ENCODE measurements around the gene NR2E3.

The NR2E3 gene

DNA sequence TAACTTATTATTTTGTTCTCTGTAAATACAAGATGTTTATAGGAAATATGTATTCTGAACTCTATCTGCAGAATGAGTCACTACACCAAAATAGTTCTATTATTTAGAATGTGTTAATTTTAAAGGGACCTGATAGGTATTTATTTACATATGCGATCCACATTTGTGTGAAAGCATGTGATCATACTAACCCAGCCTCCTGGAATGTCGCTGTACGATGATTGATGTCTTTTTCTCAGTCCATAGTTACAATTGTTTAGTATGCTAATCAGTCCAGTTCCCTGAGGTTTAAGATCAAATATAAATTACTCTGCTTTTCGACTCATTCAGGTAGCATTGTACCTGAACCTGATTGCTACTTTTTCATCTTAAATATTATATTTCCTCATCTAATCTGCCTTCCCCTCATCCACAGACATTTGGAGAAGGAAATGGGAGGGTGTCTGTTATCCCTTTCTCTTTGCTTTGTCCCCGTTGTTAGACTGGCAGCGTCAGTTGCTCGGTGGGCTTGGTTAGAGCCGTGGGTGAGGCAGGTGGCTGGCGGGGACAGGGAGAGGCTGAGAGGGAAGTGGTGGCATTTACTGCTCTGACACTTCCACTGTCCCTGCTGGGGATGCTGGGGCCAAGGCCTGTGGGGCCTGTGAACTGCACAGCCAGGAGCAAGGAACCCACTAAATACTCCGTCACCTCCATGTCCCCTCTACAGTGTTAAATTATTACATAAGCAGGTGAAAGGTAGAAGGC is 27.8 kb upstream of the NR2E3 start:
- Histone ChIP-seq H3K4me3 (ENCODE audit: low read depth in 1 of 2, low read length in 2 of 2) (no peak overlapping the region), H3K36me3 (ENCODE audit: insufficient read depth, low read length) (no peaks in the 10 kb centered on the region), H3K9me3 (ENCODE audit: insufficient read depth, low read length, severe bottlenecking) (no peaks in the 10 kb centered on the region), H3K27me3 (ENCODE audit: insufficient read depth, low read length, poor library complexity) (peaks cover 2% of the 10 kb centered on the region), H3K4me2 (ENCODE audit: insufficient read depth, low read length) (no peak overlapping the region), H3K27ac (ENCODE audit: low read length) (no peak overlapping the region), H4K20me1 (ENCODE audit: insufficient read depth, low read length) (no peaks in the 10 kb centered on the region), H2AFZ (ENCODE audit: low read depth, low read length) (no peak overlapping the region), H3K4me1 (ENCODE audit: insufficient read depth, low read length) (no peaks in the 10 kb centered on the region), H3K9ac (ENCODE audit: low read depth, low read length) (no peak overlapping the region), H3K79me2 (ENCODE audit: insufficient read depth, low read length) (no peaks in the 10 kb centered on the region)
- TF ChIP-seq EZH2 (IDR thresholded peaks at IDR 0.05; ENCODE audit: borderline replicate concordance, low read depth, low read length, severe bottlenecking), result no peak
- TF ChIP-seq CTCF (IDR thresholded peaks at IDR 0.05; ENCODE audit: borderline replicate concordance, extremely low read depth, low read length, poor library complexity, severe bottlenecking), result no peak
- DNase-seq, result no peak
- no peak for ATAC-seq (ENCODE audit: insufficient read depth, low read depth)

DNA sequence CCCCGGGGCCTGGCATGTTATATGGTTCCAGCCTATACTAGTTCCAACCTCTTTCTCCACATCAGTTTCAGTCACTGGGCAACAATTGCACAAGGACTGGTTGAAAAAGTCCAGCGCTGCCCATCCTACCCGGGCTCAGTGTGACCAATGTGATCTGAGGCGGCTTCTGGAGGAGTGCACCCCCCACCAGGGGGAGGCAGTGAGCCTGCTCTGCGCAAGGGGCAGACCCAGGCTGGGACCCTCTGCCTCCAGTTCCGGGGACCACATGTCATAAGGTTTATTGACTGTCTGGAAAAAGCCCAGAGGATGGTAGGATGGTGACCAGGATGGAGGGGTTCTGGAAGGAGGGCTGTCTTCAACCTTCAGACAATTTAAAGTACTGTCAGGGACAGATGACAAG is 25.6 kb upstream of the NR2E3 start:
- DNase-seq, result peak; percentile 16
- Histone ChIP-seq H3K27ac (ENCODE audit: low read length) (no peak overlapping the region), H2AFZ (ENCODE audit: low read depth, low read length) (no peak overlapping the region), H4K20me1 (ENCODE audit: insufficient read depth, low read length) (no peaks in the 10 kb centered on the region), H3K4me2 (ENCODE audit: insufficient read depth, low read length) (no peak overlapping the region), H3K9ac (ENCODE audit: low read depth, low read length) (no peak overlapping the region), H3K79me2 (ENCODE audit: insufficient read depth, low read length) (no peaks in the 10 kb centered on the region), H3K9me3 (ENCODE audit: insufficient read depth, low read length, severe bottlenecking) (no peaks in the 10 kb centered on the region), H3K4me3 (ENCODE audit: low read depth in 1 of 2, low read length in 2 of 2) (no peak overlapping the region), H3K27me3 (ENCODE audit: insufficient read depth, low read length, poor library complexity) (peaks cover 2% of the 10 kb centered on the region), H3K4me1 (ENCODE audit: insufficient read depth, low read length) (no peaks in the 10 kb centered on the region), H3K36me3 (ENCODE audit: insufficient read depth, low read length) (no peaks in the 10 kb centered on the region)
- peak; percentile 49; the same call in 1 of the 3 replicates for ATAC-seq (ENCODE audit: insufficient read depth, low read depth)
- no peak for TF ChIP-seq EZH2 (IDR thresholded peaks at IDR 0.05; ENCODE audit: borderline replicate concordance, low read depth, low read length, severe bottlenecking)
- peak; percentile 63 for TF ChIP-seq CTCF (IDR thresholded peaks at IDR 0.05; ENCODE audit: borderline replicate concordance, extremely low read depth, low read length, poor library complexity, severe bottlenecking)

DNA sequence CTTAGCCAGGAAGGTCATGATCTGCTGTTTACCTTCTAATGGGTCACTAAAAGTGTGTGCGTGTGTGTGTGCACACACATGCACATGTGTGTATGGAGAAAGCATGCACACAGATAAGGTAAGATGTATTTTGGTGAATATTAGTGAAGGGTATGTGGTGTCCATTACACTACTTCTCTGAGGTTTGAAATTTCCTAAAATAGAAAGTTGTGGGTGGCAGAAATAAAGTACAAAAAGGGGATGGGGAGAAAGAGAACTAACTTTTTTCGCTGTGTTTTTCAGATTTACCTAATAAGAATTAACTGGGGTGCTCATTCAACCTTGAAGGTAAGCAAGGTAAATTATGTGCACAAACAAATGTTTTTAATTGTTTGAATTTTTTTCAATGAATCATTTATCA is 24.4 kb upstream of the NR2E3 start:
- DNase-seq (no peak), ATAC-seq (ENCODE audit: insufficient read depth, low read depth) (no peak)
- Histone ChIP-seq H4K20me1 (ENCODE audit: insufficient read depth, low read length) (no peaks in the 10 kb centered on the region), H3K4me3 (ENCODE audit: low read depth in 1 of 2, low read length in 2 of 2) (no peak overlapping the region), H3K9ac (ENCODE audit: low read depth, low read length) (no peak overlapping the region), H3K27me3 (ENCODE audit: insufficient read depth, low read length, poor library complexity) (peaks cover 2% of the 10 kb centered on the region), H3K9me3 (ENCODE audit: insufficient read depth, low read length, severe bottlenecking) (no peaks in the 10 kb centered on the region), H3K36me3 (ENCODE audit: insufficient read depth, low read length) (no peaks in the 10 kb centered on the region), H3K4me1 (ENCODE audit: insufficient read depth, low read length) (no peaks in the 10 kb centered on the region), H3K27ac (ENCODE audit: low read length) (no peak overlapping the region), H3K4me2 (ENCODE audit: insufficient read depth, low read length) (no peak overlapping the region), H2AFZ (ENCODE audit: low read depth, low read length) (no peak overlapping the region), H3K79me2 (ENCODE audit: insufficient read depth, low read length) (no peaks in the 10 kb centered on the region)
- no peak for TF ChIP-seq CTCF (IDR thresholded peaks at IDR 0.05; ENCODE audit: borderline replicate concordance, extremely low read depth, low read length, poor library complexity, severe bottlenecking)
- no peak for TF ChIP-seq EZH2 (IDR thresholded peaks at IDR 0.05; ENCODE audit: borderline replicate concordance, low read depth, low read length, severe bottlenecking)
